ENCODE measurements around the gene SRF.

SRF gene

DNA sequence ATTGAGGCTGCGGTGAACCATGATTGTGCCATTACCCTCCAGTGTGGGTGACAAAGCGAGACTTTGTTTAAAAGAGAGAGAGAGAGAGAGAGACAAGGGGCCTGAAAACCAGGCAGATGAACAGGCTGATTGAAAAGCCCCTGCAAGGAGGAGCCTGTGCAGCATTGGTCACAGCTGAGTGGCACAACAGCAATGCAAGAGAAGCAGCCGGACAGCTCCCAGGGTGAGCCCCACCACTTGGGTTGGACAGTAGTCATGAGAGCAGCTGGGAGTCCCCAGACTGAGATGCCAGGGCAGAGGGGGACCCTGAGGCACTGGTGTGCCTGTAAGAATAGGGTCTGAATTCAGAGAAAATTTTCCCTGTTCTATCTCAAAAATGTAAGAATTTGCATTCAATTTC, 48.0 kb downstream of the SRF start:
- DNase-seq: no peak

DNA sequence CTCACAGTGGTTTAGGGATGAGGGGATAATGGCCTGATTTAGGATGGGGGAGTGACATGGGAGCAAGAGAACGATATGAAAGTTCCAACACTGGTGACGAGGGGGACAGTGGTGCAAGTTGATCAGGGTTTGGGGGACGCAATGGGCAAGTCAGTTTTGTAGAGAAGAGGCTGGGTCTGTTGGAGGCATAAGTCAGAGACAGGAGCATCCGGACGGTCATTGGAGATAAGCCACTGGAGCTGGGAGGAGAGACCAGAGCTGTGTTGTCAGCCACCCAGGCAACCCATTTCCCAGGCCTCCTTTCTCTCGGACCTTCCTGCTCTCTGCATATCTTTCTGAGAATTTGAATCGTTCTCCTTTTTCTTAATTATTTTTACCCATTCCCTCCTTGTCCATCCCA, 48.7 kb downstream of the SRF start:
- DNase-seq: no peak

DNA sequence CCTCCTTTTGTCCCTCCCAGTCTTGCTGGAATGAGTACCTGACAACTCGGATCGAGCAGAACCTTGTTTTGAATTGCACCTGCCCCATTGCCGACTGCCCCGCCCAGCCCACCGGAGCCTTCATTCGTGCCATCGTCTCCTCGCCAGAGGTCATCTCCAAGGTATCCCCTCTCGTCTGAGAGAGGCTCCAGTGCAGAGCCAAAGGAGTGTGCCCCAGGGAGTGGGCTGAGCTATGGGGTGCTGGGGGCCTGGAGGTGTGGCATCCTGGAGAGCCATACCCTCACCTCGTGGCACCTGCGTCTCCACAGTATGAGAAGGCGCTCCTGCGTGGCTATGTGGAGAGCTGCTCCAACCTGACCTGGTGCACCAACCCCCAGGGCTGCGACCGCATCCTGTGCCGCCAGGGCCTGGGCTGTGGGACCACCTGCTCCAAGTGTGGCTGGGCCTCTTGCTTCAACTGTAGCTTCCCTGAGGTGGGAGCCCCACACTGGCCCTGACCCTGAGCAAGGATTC, 49.4 kb downstream of the SRF start:
- DNase-seq: no peak

DNA sequence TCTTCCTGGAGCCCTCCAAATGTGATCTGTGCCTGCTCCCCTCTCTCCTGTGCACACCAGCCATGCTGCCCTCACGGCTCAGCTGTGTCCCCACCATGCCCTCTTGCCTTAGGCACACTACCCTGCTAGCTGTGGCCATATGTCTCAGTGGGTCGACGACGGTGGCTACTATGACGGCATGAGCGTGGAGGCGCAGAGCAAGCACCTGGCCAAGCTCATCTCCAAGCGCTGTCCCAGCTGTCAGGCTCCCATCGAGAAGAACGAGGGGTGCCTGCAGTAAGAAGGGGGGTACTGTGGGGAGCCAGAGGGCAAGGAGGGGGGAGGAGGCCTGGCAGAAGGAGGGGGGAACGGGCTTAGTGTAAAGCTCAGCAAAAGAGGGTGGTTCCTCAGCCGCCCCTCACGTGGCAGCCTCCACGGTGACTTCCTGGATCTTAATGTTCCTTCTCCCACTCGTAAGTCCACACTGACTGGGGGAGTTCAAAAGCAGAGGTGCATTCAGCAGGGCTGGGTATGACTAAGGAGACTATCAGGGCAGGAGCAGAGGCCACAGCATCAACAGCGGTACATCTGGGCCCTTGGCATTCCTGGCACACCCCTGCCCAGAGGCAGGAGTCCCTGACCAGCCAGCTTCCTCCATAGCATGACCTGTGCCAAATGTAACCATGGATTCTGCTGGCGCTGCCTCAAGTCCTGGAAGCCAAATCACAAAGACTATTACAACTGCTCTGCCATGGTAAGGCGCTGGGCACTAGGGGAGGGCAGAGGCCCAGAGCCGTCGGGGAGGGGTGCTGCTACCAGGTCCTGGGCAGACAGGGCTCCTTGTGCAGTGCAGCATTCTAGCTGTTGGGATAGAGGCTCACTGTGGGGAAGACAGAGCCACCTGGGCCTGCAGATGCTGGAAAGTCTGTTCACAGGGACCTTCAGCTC, 50.2 kb downstream of the SRF start:
- DNase-seq: no peak

DNA sequence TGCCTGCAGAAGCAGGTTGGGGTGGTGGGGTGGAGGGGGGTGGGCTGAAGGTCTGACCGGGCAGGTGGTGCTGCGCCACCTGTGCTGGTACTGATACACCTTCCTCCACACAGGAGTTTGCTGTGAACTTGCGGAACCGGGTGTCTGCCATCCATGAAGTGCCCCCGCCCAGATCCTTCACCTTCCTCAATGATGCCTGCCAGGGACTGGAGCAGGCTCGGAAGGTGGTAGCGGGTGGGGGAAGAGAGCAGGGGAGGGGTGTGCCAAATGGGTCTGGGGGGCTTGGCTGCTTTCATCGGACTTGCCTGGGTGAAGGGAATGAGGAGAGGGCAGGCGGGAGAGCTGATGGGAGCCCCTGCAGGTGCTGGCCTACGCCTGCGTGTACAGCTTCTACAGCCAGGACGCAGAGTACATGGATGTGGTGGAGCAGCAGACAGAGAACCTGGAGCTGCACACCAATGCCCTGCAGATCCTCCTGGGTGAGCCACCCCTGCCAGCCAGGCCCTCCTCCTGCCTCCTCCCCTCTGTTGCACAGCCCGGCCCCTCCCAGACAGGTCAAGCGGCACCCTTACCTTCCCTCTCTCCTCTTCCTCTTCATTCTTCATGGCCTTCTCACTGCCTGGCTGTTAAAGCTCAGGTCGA, 51.5 kb downstream of the SRF start:
- DNase-seq: no peak

DNA sequence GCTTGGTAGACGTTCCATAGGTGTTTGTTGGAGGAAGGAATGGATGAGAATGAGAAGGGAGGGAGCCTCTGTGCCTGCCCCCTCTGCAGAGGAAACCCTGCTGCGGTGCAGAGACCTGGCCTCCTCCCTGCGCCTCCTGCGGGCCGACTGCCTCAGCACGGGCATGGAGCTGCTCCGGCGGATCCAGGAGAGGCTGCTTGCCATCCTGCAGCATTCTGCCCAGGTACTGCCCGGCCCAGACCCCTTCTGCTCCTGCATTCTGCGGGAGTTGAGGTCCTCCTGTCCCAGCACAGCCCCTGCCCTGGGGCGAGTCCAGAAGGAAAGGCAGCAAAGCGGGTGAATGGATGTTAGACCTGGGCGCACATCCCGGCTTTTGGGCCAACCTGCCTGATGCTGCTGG, 52.1 kb downstream of the SRF start:
- no peak for DNase-seq

DNA sequence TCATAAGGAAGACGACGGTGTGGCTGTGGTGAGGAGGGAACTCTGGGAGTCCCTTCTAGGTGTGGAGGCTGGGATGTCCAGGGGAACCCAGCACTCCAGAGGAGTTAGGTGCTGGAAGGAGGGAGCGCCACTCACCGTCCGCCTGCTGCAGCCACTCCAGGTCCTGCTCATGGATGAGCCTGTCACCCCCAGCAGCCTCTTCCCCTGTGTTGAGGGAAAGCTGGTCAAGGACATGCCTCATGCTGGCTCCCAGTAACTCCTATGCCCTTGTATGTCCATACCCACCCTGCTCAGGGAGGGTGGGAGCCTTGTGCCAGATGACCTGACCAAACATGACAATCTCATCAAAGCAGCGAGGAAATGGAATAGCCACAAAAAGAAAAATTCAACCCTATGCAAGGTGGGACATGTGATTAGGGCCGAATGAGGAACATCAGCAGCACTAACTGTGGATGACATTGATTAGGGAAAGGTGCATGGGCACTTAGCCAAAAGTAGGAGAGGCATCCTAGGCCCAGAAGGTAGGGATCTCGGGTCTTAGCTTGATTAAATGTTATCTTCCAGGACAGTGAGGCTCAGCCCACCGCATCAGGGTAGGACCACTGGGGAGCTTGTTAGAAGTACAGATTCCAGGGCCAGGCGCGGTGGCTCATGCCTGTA, 55.3 kb downstream of the SRF start:
- DNase-seq: no peak

DNA sequence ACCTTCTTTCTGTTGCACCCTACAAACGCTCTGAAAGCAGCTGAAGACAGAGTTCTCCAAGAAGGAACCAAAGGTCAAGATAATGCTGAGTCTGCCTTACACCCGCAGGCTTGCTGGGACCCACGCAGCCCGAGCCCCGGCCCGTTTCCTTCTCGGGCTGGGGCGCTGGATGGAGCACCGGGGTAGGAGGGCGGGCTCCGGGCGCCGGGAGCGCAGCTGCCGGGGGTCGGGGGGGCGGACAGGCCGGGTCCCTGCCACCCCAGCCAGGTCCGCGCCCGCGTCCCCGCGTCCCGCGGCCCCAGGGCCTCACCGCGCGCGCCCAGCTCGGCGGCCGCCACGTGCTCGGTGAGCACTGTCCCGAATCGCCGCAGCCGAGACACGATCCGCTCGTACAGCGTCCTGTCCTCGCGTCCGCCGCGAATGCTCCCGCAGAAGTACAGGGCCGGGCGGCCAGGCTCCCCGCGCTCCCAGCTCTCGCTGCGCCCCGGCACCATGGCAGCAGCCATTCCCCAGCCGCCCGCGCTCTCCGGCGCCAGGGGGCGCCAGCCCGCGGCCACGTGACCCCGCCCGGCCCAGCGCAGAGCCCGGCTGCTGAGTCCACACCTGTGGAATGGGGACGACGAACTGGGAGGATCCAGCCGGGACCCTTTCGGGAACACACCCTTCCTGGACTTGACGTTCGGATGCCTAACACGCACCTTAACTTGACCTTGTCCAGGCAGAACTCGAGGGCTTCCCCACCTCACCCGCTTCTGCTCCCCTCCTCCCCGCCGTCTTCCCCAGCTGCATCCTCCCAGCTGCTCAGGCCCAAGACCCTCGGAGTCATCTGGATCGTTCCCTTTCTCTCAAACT, 58.1 kb downstream of the SRF start, which contains the start of gene DNPH1:
DNPH1 (minus strand) TSS at position 531 of the 852 bp plus-strand sequence; CDS start at position 506, 25 bp downstream.
- no peak for DNase-seq

DNA sequence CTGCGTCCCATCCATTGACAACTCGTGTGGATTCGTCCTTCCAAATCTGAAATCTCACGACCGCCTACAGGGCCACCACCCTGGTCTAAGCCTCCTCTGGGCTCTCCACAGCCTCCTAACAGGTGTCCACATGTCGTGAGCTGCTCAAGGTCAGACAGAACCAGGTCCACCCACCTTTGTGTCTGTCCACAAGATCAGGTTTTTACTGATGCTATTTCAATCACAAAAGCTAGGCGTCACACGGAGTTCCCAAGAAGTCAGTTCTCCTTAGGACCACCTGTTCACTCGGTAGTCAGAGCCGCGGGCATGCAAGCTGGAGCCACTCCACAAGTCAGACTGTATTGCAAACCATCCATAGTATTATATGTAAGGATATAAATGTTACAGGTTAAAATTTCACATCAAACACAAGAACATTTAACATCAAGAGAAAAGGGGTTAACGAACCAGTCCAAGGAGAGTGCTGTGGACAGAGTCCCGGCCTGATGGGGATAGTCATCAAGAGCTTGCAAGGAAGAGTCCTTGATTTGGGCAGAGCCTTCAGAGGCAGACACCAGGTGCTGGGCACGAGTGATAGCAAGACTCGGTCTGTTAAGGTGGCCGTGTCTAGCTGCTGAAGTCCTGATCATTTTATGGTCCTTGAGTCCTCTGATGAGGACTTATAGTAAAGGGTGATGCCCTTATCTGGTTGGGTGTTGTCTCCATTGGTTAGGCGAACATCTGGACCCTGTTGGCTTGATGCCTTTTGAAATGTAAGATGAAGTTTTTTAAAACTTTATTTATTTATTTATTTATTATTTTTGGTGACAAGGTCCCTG, 58.9 kb downstream of the SRF start:
- DNase-seq: no peak

DNA sequence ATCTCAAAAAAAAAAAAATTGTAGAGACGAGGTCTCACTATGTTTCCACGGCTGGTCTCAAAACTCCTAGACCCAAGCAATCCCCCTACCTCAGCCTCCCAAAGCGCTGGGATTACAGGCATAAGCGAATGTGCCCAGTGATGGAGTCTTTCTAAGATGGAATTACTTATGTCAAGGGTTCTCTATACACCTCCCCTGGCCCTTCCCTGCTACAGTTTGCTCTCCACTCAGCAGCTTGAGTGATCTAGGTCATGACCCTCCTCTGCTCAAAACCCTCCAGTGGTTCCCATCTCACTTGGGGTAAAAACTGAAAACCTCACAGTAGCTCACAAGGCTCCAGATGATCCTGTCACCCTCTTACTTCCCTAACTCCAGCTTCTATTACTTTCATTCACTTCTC, 60.0 kb downstream of the SRF start:
- no peak for DNase-seq

Data from NCI-H187 treated with DMSO at 0.1 percent for 48 hours (cell line).